SU-DHL-6 (cell line): Measurements from ENCODE around the gene TXNRD3.

Experiments
- H2AFZ ChIP-seq: fragments of 200-600 bp; sonication (generic); 2 replicates; pipeline ENCODE4 v1.6.1; 2014; ENCODE audit warnings: low read depth, mild to moderate bottlenecking, moderate library complexity, mixed read lengths, antibody characterized with exemption, low read length; ENCODE audit not compliant: severe bottlenecking
- H3F3A ChIP-seq: fragments of 200-600 bp; shearing (Covaris generic); 2 replicates; pipeline ENCODE4 v1.6.0; 2016; ENCODE audit warnings: antibody characterized with exemption, mild to moderate bottlenecking; ENCODE audit not compliant: insufficient read depth
- H3K27ac ChIP-seq: fragments of 200-600 bp; sonication (generic); 2 replicates; pipeline ENCODE4 v1.5.1; 2016; ENCODE audit warnings: low read depth, mild to moderate bottlenecking, low read length, moderate library complexity, mixed read lengths
- H3K27me3 ChIP-seq: fragments of 200-600 bp; sonication (generic), shearing (Covaris generic); 2 replicates; pipeline ENCODE4 v1.6.0; 2014; ENCODE audit warnings: mild to moderate bottlenecking, low read length
- H3K36me3 ChIP-seq: fragments of 200-600 bp; sonication (generic); 2 replicates; pipeline ENCODE4 v1.6.1; 2014; ENCODE audit warnings: mild to moderate bottlenecking, low read length, mixed read lengths
- H3K4me2 ChIP-seq: fragments of 300-600, 200-600 bp; shearing (Covaris generic), sonication (generic); 2 replicates; pipeline ENCODE4 v1.6.0; 2014; ENCODE audit warnings: low read length, low read depth, mild to moderate bottlenecking; ENCODE audit not compliant: poor library complexity, severe bottlenecking
- H3K4me3 ChIP-seq: fragments of 200-600 bp; sonication (generic); 2 replicates; pipeline ENCODE4 v1.5.1; 2014; ENCODE audit warnings: antibody characterized with exemption, low read length, mild to moderate bottlenecking, mixed read lengths; ENCODE audit not compliant: insufficient read depth, poor library complexity, severe bottlenecking
- H3K79me2 ChIP-seq: fragments of 200-600 bp; sonication (generic); 2 replicates; pipeline ENCODE4 v1.6.1; 2014; ENCODE audit warnings: mild to moderate bottlenecking, low read length, moderate library complexity; ENCODE audit not compliant: insufficient read depth
- H3K9ac ChIP-seq: fragments of 200-600 bp; sonication (generic); 2 replicates; pipeline ENCODE4 v1.7.0; 2014; ENCODE audit warnings: mild to moderate bottlenecking, low read length
- H3K9me2 ChIP-seq: fragments of 200-600 bp; sonication (generic); replicated peaks from 2 replicates; pipeline ENCODE4 v1.6.1; 2014; ENCODE audit warnings: low read length; ENCODE audit not compliant: insufficient read depth
- H3K9me3 ChIP-seq: fragments of 200-600 bp; sonication (generic); 2 replicates; pipeline ENCODE4 v1.6.1; 2014; ENCODE audit warnings: low read length, mixed read lengths; ENCODE audit not compliant: insufficient read depth
- H4K20me1 ChIP-seq: fragments of 200-600 bp; sonication (generic); 2 replicates; pipeline ENCODE4 v1.6.1; 2014; ENCODE audit warnings: low read depth, mild to moderate bottlenecking, antibody characterized with exemption, low read length, moderate library complexity, mixed read lengths
- CTCF ChIP-seq: fragments of 200-600 bp; sonication (generic); IDR thresholded peaks from one replicate; pipeline ENCODE4 v1.5.1; 2017; ENCODE audit warnings: antibody characterized with exemption, mild to moderate bottlenecking, low read length, moderate library complexity; ENCODE audit not compliant: insufficient read depth, poor library complexity, severe bottlenecking
- EZH2phosphoT487 ChIP-seq: fragments of 200-600 bp; sonication (generic), shearing (Covaris generic); conservative IDR thresholded peaks from 2 replicates; pipeline ENCODE4 v1.6.1; 2018; ENCODE audit warnings: mild to moderate bottlenecking, antibody characterized with exemption, low read length, moderate library complexity, mixed read lengths

TXNRD3 gene

GRCh38 chr3:126581569-126581968, 73.4 kb downstream of the TXNRD3 start:
- Histone ChIP-seq H3K27ac (no peak overlapping the region), H3K27me3 (no peaks in the 10 kb centered on the region), H3K9me2 (no peaks in the 10 kb centered on the region), H4K20me1 (no peaks in the 10 kb centered on the region), H3K4me3 (no peak overlapping the region), H3K4me2 (no peak overlapping the region), H3K9ac (no peak overlapping the region), H3K36me3 (no peaks in the 10 kb centered on the region), H2AFZ (no peak overlapping the region), H3F3A (no peaks in the 10 kb centered on the region), H3K79me2 (no peaks in the 10 kb centered on the region), H3K9me3 (no peaks in the 10 kb centered on the region)
- no peak for TF ChIP-seq CTCF
- TF ChIP-seq EZH2phosphoT487, result no peak

DNA sequence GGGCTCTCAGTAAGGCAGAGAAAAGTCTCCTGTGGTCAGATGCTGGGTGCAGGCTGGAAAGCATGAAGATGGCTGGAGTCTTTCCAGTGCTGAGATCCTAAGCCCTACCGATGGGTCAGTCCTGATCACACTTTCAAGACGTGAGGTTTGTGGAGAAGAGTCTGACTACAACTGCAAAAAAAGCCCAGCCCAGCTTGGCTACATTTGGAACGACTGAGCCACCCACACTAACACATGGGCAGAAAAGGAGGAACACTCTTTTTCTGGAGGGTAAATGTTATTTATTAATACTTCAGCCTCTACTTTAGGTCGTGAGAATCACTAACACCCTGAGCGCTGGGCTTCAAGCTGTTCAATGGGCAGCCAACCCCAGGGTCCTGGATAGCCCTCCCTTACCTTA, 74.2 kb downstream of the TXNRD3 start:
- H3K9me2 ChIP-seq, result no peaks in the 10 kb centered on the region
- H3K36me3 ChIP-seq, result no peaks in the 10 kb centered on the region
- H3K79me2 ChIP-seq, result no peaks in the 10 kb centered on the region
- no peaks in the 10 kb centered on the region for H4K20me1 ChIP-seq
- no peak for TF ChIP-seq CTCF
- TF ChIP-seq EZH2phosphoT487, result no peak
- no peak overlapping the region for H3K27ac ChIP-seq
- no peak overlapping the region for H2AFZ ChIP-seq
- no peaks in the 10 kb centered on the region for H3K27me3 ChIP-seq
- no peaks in the 10 kb centered on the region for H3K9me3 ChIP-seq
- no peak overlapping the region for H3K4me2 ChIP-seq
- H3F3A ChIP-seq, result no peaks in the 10 kb centered on the region
- H3K4me3 ChIP-seq, result no peak overlapping the region
- H3K9ac ChIP-seq, result no peak overlapping the region

GRCh38 chr3:126578702-126579101, 76.2 kb downstream of the TXNRD3 start:
- Histone ChIP-seq H3K9me2 (no peaks in the 10 kb centered on the region), H3K27ac (no peak overlapping the region), H3F3A (no peaks in the 10 kb centered on the region), H3K4me2 (no peak overlapping the region), H3K27me3 (no peaks in the 10 kb centered on the region), H2AFZ (no peak overlapping the region), H3K4me3 (no peak overlapping the region), H3K79me2 (no peaks in the 10 kb centered on the region), H3K9ac (no peak overlapping the region), H4K20me1 (no peaks in the 10 kb centered on the region), H3K9me3 (no peaks in the 10 kb centered on the region), H3K36me3 (no peaks in the 10 kb centered on the region)
- TF ChIP-seq EZH2phosphoT487 (no peak), CTCF (no peak)
